ENCODE results near the gene ARPC4.

GRCh38 chr3:9747267-9747666 is 45.6 kb upstream of the ARPC4 start:
- TF ChIP-seq CTCF (IDR thresholded peaks at IDR 0.05) (no peak), POLR2A (IDR thresholded peaks at IDR 0.05) (no peak)

All from heart left ventricle (tissue), 13 donors.